ENCODE measurements around the gene UHRF2.
"Not testable (repeated sequence)": the region's sequence is repeated elsewhere in the genome, so short reads cannot be mapped to it uniquely, and the experiment has no call there.

UHRF2 gene

GRCh38 chr9:6431038-6431437 is 18.0 kb downstream of the UHRF2 start:
- DNase-seq = no peak

- no peak for DNase-seq
Measured at GRCh38 chr9:6433410-6433809, 20.4 kb downstream of the UHRF2 start.

- no peak for DNase-seq
Measured at GRCh38 chr9:6439051-6439703, 26.2 kb downstream of the UHRF2 start.

- no peak for DNase-seq
Measured at GRCh38 chr9:6440405-6440804, 27.4 kb downstream of the UHRF2 start.

- DNase-seq = no peak
Measured at GRCh38 chr9:6441269-6441668, 28.3 kb downstream of the UHRF2 start.

GRCh38 chr9:6443661-6444060 is 30.7 kb downstream of the UHRF2 start:
- no peak for DNase-seq

- no peak for DNase-seq
Measured at GRCh38 chr9:6444128-6444527, 31.1 kb downstream of the UHRF2 start.

- no peak for DNase-seq
Measured at GRCh38 chr9:6449086-6449485, 36.1 kb downstream of the UHRF2 start.

GRCh38 chr9:6449645-6450044 is 36.6 kb downstream of the UHRF2 start:
- no peak for DNase-seq

- DNase-seq = no peak
Measured at GRCh38 chr9:6450641-6451375, 37.8 kb downstream of the UHRF2 start.

- DNase-seq = not testable (repeated sequence)
Measured at GRCh38 chr9:6455292-6455691, 42.3 kb downstream of the UHRF2 start.

- DNase-seq = not testable (repeated sequence)
Measured at GRCh38 chr9:6458704-6459103, 45.7 kb downstream of the UHRF2 start.

GRCh38 chr9:6459718-6460117 is 46.7 kb downstream of the UHRF2 start:
- no peak for DNase-seq

- no peak for DNase-seq
Measured at GRCh38 chr9:6460189-6460768, 47.3 kb downstream of the UHRF2 start.

- no peak for DNase-seq
Measured at GRCh38 chr9:6461619-6462018, 48.6 kb downstream of the UHRF2 start.

- no peak for DNase-seq
Measured at GRCh38 chr9:6467006-6467625, 54.1 kb downstream of the UHRF2 start.

- DNase-seq = no peak
Measured at GRCh38 chr9:6471231-6471850, 58.3 kb downstream of the UHRF2 start.

GRCh38 chr9:6473151-6473550 is 60.2 kb downstream of the UHRF2 start:
- no peak for DNase-seq

- DNase-seq = no peak
Measured at GRCh38 chr9:6479959-6480358, 67.0 kb downstream of the UHRF2 start.

- DNase-seq = no peak
Measured at GRCh38 chr9:6484210-6484609, 71.2 kb downstream of the UHRF2 start.

GRCh38 chr9:6488395-6488794 is 75.4 kb downstream of the UHRF2 start:
- no peak for DNase-seq

GRCh38 chr9:6489099-6489498 is 76.1 kb downstream of the UHRF2 start:
- DNase-seq = no peak

- no peak for DNase-seq
Measured at GRCh38 chr9:6490863-6491262, 77.9 kb downstream of the UHRF2 start.
